ENCODE data around the gene FAXDC2.
"Not testable (repeated sequence)": the region's sequence is repeated elsewhere in the genome, so short reads cannot be mapped to it uniquely, and the experiment has no call there.

Gene FAXDC2

GRCh38 chr5:154849791-154850201 lies 607 bp downstream of the FAXDC2 start:
- TF ChIP-seq POLR2A (IDR thresholded peaks at IDR 0.05; ENCODE audit: low read depth, low read length) = no peak
- DNase-seq (ENCODE audit: insufficient read length, low spot score) (no peak), FAIRE-seq (no peak)

GRCh38 chr5:154849264-154849785 lies 1.1 kb downstream of the FAXDC2 start:
- DNase-seq (ENCODE audit: insufficient read length, low spot score) (no peak), FAIRE-seq (no peak)
- no peak for TF ChIP-seq POLR2A (IDR thresholded peaks at IDR 0.05; ENCODE audit: low read depth, low read length)

GRCh38 chr5:154844809-154845208 lies 5.6 kb downstream of the FAXDC2 start:
- FAIRE-seq (no peak), DNase-seq (ENCODE audit: insufficient read length, low spot score) (no peak)
- TF ChIP-seq POLR2A (IDR thresholded peaks at IDR 0.05; ENCODE audit: low read depth, low read length) = no peak

GRCh38 chr5:154842689-154843530 lies 7.5 kb downstream of the FAXDC2 start:
- FAIRE-seq (no peak), DNase-seq (ENCODE audit: insufficient read length, low spot score) (no peak)
- TF ChIP-seq POLR2A (IDR thresholded peaks at IDR 0.05; ENCODE audit: low read depth, low read length) = no peak

- DNase-seq (ENCODE audit: insufficient read length, low spot score) = no peak
- FAIRE-seq = no peak
- no peak for TF ChIP-seq POLR2A (IDR thresholded peaks at IDR 0.05; ENCODE audit: low read depth, low read length)
These were observed 9.1 kb downstream of the FAXDC2 start for GRCh38 chr5:154841273-154841661.

- FAIRE-seq = no peak
- TF ChIP-seq POLR2A (IDR thresholded peaks at IDR 0.05; ENCODE audit: low read depth, low read length) = no peak
- no peak for DNase-seq (ENCODE audit: insufficient read length, low spot score)
These were observed 9.7 kb downstream of the FAXDC2 start for GRCh38 chr5:154840435-154841272.

GRCh38 chr5:154837009-154837901 lies 13.1 kb downstream of the FAXDC2 start:
- no peak for FAIRE-seq
- no peak for DNase-seq (ENCODE audit: insufficient read length, low spot score)
- no peak for TF ChIP-seq POLR2A (IDR thresholded peaks at IDR 0.05; ENCODE audit: low read depth, low read length)

GRCh38 chr5:154836225-154836624 lies 14.2 kb downstream of the FAXDC2 start:
- DNase-seq (ENCODE audit: insufficient read length, low spot score) (no peak), FAIRE-seq (no peak)
- no peak for TF ChIP-seq POLR2A (IDR thresholded peaks at IDR 0.05; ENCODE audit: low read depth, low read length)

- FAIRE-seq = not testable (repeated sequence)
These were observed 14.7 kb downstream of the FAXDC2 start for GRCh38 chr5:154835701-154836052.

GRCh38 chr5:154834053-154834452 lies 16.4 kb downstream of the FAXDC2 start:
- FAIRE-seq (no peak), DNase-seq (ENCODE audit: insufficient read length, low spot score) (no peak)
- no peak for TF ChIP-seq POLR2A (IDR thresholded peaks at IDR 0.05; ENCODE audit: low read depth, low read length)

More at GRCh38 chr5:154835701-154836052, 14.7 kb downstream of the FAXDC2 start:
- not testable (repeated sequence) for DNase-seq (ENCODE audit: insufficient read length, low spot score)

- not testable (repeated sequence) for FAIRE-seq; DNase-seq (ENCODE audit: insufficient read length, low spot score)
These were observed 17.6 kb downstream of the FAXDC2 start for GRCh38 chr5:154832804-154833203.

- TF ChIP-seq POLR2A (IDR thresholded peaks at IDR 0.05; ENCODE audit: low read depth, low read length) = no peak
- no peak for FAIRE-seq
- DNase-seq (ENCODE audit: insufficient read length, low spot score) = no peak
These were observed 19.0 kb downstream of the FAXDC2 start for GRCh38 chr5:154831451-154831850.

GRCh38 chr5:154830596-154830995 lies 19.8 kb downstream of the FAXDC2 start:
- no peak for FAIRE-seq
- no peak for TF ChIP-seq POLR2A (IDR thresholded peaks at IDR 0.05; ENCODE audit: low read depth, low read length)
- DNase-seq (ENCODE audit: insufficient read length, low spot score) = no peak

- TF ChIP-seq POLR2A (IDR thresholded peaks at IDR 0.05; ENCODE audit: low read depth, low read length) = no peak
- no peak for DNase-seq (ENCODE audit: insufficient read length, low spot score)
- no peak for FAIRE-seq
These were observed 20.2 kb downstream of the FAXDC2 start for GRCh38 chr5:154830219-154830595.
